ENCODE measurements around the gene LRRC56. TPM values are rescaled to one million over a fixed set of nuclear protein-coding genes. Genes with fewer than 3 reads are reported as not detected.

Gene LRRC56
- polyA plus RNA-seq, 6 donors from 2014 or later = 0.66 to 1.6 (median 0.92) TPM; not detected in 1

GRCh38 chr11:495537-495931, 41.8 kb upstream of the LRRC56 start:
- ATAC-seq (ENCODE audit: low read depth in 2 of 2) (no peak), DNase-seq (no peak)
- no peaks in the 10 kb centered on the region for H3K27me3 Mint-ChIP-seq
- H3K9me3 Mint-ChIP-seq = no peaks in the 10 kb centered on the region
- H3K4me3 Mint-ChIP-seq = no peak overlapping the region
- peaks cover 9 to 18% of the 10 kb centered on the region in 2 donors for H3K36me3 Mint-ChIP-seq
- H3K27ac Mint-ChIP-seq = peak overlapping the region in 1 of 6 donors; percentile 80
- peaks cover 7 to 10% (median 9%) of the 10 kb centered on the region in 3 donors for H3K4me1 Mint-ChIP-seq

- Mint-ChIP-seq H3K27me3 (no peaks in the 10 kb centered on the region), H3K36me3 (peaks cover 9 to 18% of the 10 kb centered on the region in 2 donors), H3K4me1 (peaks cover 9 to 20% (median 13%) of the 10 kb centered on the region in 3 donors), H3K9me3 (no peaks in the 10 kb centered on the region), H3K27ac (peak overlapping the region in 1 of 6 donors; percentile 82), H3K4me3 (peak overlapping the region in 1 of 8 donors; percentile 42)
- ATAC-seq (ENCODE audit: low read depth in 2 of 2) = no peak
- DNase-seq = no peak
Observed at GRCh38 chr11:496834-497564, 40.3 kb upstream of the LRRC56 start.

- peak overlapping the region in 2 of 6 donors; percentile 49 to 82 for H3K27ac Mint-ChIP-seq
- H3K9me3 Mint-ChIP-seq = no peaks in the 10 kb centered on the region
- H3K36me3 Mint-ChIP-seq = peaks cover 9 to 18% of the 10 kb centered on the region in 2 donors
- H3K4me3 Mint-ChIP-seq = no peak overlapping the region
- DNase-seq (no peak), ATAC-seq (ENCODE audit: low read depth in 2 of 2) (no peak)
- H3K27me3 Mint-ChIP-seq = no peaks in the 10 kb centered on the region
- H3K4me1 Mint-ChIP-seq = peaks cover 9 to 20% (median 13%) of the 10 kb centered on the region in 3 donors
Observed at GRCh38 chr11:497565-498296, 39.6 kb upstream of the LRRC56 start.

GRCh38 chr11:498297-499181, 38.8 kb upstream of the LRRC56 start:
- peaks cover 9 to 18% of the 10 kb centered on the region in 2 donors for H3K36me3 Mint-ChIP-seq
- DNase-seq (no peak), ATAC-seq (ENCODE audit: low read depth in 2 of 2) (no peak)
- H3K27me3 Mint-ChIP-seq = no peaks in the 10 kb centered on the region
- peaks cover 9 to 20% (median 16%) of the 10 kb centered on the region in 3 donors for H3K4me1 Mint-ChIP-seq
- peak overlapping the region in 3 of 6 donors; percentile 4 to 79 (median 49) for H3K27ac Mint-ChIP-seq
- H3K9me3 Mint-ChIP-seq = no peaks in the 10 kb centered on the region
- peak overlapping the region in 1 of 8 donors; percentile 42 for H3K4me3 Mint-ChIP-seq

GRCh38 chr11:499201-500076, 37.9 kb upstream of the LRRC56 start:
- ATAC-seq (ENCODE audit: low read depth in 2 of 2) (no peak), DNase-seq (no peak)
- Mint-ChIP-seq H3K27me3 (peaks cover 0 to 1% (median 0%) of the 10 kb centered on the region in 3 donors), H3K9me3 (no peaks in the 10 kb centered on the region), H3K27ac (no peak overlapping the region), H3K4me1 (peaks cover 9 to 21% (median 16%) of the 10 kb centered on the region in 3 donors), H3K4me3 (no peak overlapping the region), H3K36me3 (peaks cover 9 to 18% of the 10 kb centered on the region in 2 donors)

GRCh38 chr11:501001-501682, 36.2 kb upstream of the LRRC56 start:
- no peak for ATAC-seq (ENCODE audit: low read depth in 2 of 2)
- H3K4me3 Mint-ChIP-seq = peak overlapping the region in 2 of 8 donors; percentile 54

GRCh38 chr11:501683-502287, 35.5 kb upstream of the LRRC56 start:
- H3K27me3 Mint-ChIP-seq = peaks cover 0 to 7% (median 0%) of the 10 kb centered on the region in 3 donors
- DNase-seq (no peak), ATAC-seq (ENCODE audit: low read depth in 2 of 2) (no peak)
- no peak overlapping the region for H3K4me3 Mint-ChIP-seq
- peaks cover 9 to 18% of the 10 kb centered on the region in 2 donors for H3K36me3 Mint-ChIP-seq
- H3K9me3 Mint-ChIP-seq = no peaks in the 10 kb centered on the region
- no peak overlapping the region for H3K27ac Mint-ChIP-seq
- peaks cover 5 to 36% (median 31%) of the 10 kb centered on the region in 3 donors for H3K4me1 Mint-ChIP-seq

More at GRCh38 chr11:501001-501682, 36.2 kb upstream of the LRRC56 start:
- no peak for DNase-seq
- Mint-ChIP-seq H3K27me3 (peaks cover 0 to 7% (median 0%) of the 10 kb centered on the region in 3 donors), H3K4me1 (peaks cover 5 to 30% (median 30%) of the 10 kb centered on the region in 3 donors), H3K27ac (peak overlapping the region in 2 of 6 donors; percentile 23 to 26), H3K36me3 (peaks cover 9 to 18% of the 10 kb centered on the region in 2 donors), H3K9me3 (no peaks in the 10 kb centered on the region)

- peak overlapping the region in 1 of 8 donors; percentile 29 for H3K4me3 Mint-ChIP-seq
- no peaks in the 10 kb centered on the region for H3K9me3 Mint-ChIP-seq
- peak overlapping the region in 1 of 6 donors; percentile 26 for H3K27ac Mint-ChIP-seq
- DNase-seq (no peak), ATAC-seq (ENCODE audit: low read depth in 2 of 2) (no peak)
- peaks cover 0 to 7% (median 0%) of the 10 kb centered on the region in 3 donors for H3K27me3 Mint-ChIP-seq
- peaks cover 1 to 33% (median 25%) of the 10 kb centered on the region in 3 donors for H3K4me1 Mint-ChIP-seq
- H3K36me3 Mint-ChIP-seq = peaks cover 2 to 11% of the 10 kb centered on the region in 2 donors
Observed at GRCh38 chr11:502288-503178, 34.8 kb upstream of the LRRC56 start.

GRCh38 chr11:503179-503981, 33.9 kb upstream of the LRRC56 start:
- Mint-ChIP-seq H3K4me1 (peaks cover 0 to 36% (median 29%) of the 10 kb centered on the region in 3 donors), H3K27me3 (peaks cover 0 to 7% (median 0%) of the 10 kb centered on the region in 3 donors), H3K27ac (peak overlapping the region in 1 of 6 donors; percentile 60), H3K4me3 (peak overlapping the region in 2 of 8 donors; percentile 25 to 97), H3K36me3 (peaks cover 0 to 3% of the 10 kb centered on the region in 2 donors), H3K9me3 (no peaks in the 10 kb centered on the region)
- no peak for DNase-seq
- no peak for ATAC-seq (ENCODE audit: low read depth in 2 of 2)

Measured in naive B cell (primary cell).